SK-N-SH treated with all-trans-retinoic acid at 6 μM for 48 hours (cell line): ENCODE data around the gene CCDC106.

ENCODE experiments used
- BACH2 ChIP-seq: fragments of 250-450 bp; sonication (Bioruptor Pico); IDR thresholded peaks from 2 replicates; pipeline ENCODE4 v1.9.0; 2021; ENCODE audit warnings: mild to moderate bottlenecking, borderline replicate concordance
- CSDC2 ChIP-seq: fragments of 250-450 bp; sonication (Bioruptor Pico); IDR thresholded peaks from 2 replicates; pipeline ENCODE4 v1.5.0; 2020; ENCODE audit warnings: mild to moderate bottlenecking, moderate library complexity
- PPARA ChIP-seq: fragments of 250-450 bp; sonication (Bioruptor Pico); IDR thresholded peaks from 2 replicates; pipeline ENCODE4 v1.5.0; 2020; ENCODE audit warnings: mild to moderate bottlenecking, borderline replicate concordance
- RARB ChIP-seq: fragments of 250-450 bp; sonication (Bioruptor Pico); IDR thresholded peaks from 2 replicates; pipeline ENCODE4 v1.8.0; 2021; ENCODE audit warnings: mild to moderate bottlenecking, moderate library complexity
- TCF4 ChIP-seq: fragments of 250-450 bp; sonication (Bioruptor Pico); IDR thresholded peaks from 2 replicates; pipeline ENCODE4 v1.8.0; 2021; ENCODE audit warnings: mild to moderate bottlenecking, moderate library complexity, borderline replicate concordance
- ZFP30 ChIP-seq: fragments of 450-650 bp; formaldehyde crosslinking; IDR thresholded peaks from 2 replicates; pipeline ENCODE4 v1.5.0; 2022; ENCODE audit warnings: mild to moderate bottlenecking, moderate library complexity
- ZNF565 ChIP-seq: fragments of 450-650 bp; formaldehyde crosslinking; conservative IDR thresholded peaks from 2 replicates; pipeline ENCODE4 v1.5.0; 2020; ENCODE audit warnings: low read depth, mild to moderate bottlenecking, moderate library complexity
- TF ChIP-seq, protein P1 (sequence below): fragments of 250-450 bp; sonication (Bioruptor Pico); IDR thresholded peaks from 2 replicates; pipeline ENCODE4 v1.8.0; 2020; ENCODE audit warnings: mild to moderate bottlenecking, moderate library complexity, borderline replicate concordance

DNA sequence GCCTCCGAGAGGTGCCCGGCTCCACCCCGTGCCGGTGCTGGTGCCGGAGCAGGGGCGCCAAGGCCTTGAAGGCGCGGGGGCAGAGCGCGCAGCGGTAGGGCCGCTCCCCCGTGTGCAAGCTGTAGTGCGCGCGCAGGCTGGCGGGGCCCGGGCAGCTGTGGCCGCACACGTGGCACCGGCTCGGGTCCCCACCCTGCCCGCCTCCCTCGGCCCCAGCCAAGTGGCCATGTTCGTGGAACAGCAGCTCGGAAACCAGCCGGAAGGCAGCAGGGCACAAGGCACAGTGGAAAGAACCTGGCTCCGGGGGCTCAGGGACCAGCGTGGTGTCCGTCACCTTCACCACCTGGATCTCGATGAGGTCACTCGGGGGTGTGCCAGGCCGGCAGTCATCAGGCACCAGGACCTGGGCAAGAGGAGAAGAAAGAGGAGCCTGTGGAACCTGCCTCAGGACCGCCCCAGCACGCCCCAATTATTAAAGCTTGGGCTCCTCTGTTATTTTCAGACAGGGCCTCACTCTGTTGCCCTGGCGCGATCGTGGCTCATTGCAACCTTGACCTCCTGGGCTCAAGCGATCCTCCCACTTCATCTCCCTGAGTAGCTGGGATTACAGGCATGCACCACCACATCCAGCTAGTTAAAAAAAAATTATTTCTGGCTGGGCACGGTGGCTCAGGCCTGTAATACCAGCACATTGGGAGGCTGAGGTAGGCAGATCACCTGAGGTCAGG, 25.6 kb upstream of the CCDC106 start:
- TF ChIP-seq ZFP30 (CRISPR knock-in tag) (no peak), ZNF565 (CRISPR knock-in tag) (no peak), PPARA (CRISPR knock-in tag) (no peak), CSDC2 (CRISPR knock-in tag) (no peak), TCF4 (CRISPR knock-in tag) (no peak), BACH2 (no peak), RARB (no peak)
- TF ChIP-seq, protein P1, sequence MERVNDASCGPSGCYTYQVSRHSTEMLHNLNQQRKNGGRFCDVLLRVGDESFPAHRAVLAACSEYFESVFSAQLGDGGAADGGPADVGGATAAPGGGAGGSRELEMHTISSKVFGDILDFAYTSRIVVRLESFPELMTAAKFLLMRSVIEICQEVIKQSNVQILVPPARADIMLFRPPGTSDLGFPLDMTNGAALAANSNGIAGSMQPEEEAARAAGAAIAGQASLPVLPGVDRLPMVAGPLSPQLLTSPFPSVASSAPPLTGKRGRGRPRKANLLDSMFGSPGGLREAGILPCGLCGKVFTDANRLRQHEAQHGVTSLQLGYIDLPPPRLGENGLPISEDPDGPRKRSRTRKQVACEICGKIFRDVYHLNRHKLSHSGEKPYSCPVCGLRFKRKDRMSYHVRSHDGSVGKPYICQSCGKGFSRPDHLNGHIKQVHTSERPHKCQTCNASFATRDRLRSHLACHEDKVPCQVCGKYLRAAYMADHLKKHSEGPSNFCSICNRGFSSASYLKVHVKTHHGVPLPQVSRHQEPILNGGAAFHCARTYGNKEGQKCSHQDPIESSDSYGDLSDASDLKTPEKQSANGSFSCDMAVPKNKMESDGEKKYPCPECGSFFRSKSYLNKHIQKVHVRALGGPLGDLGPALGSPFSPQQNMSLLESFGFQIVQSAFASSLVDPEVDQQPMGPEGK = no peak
